Right lobe of liver (tissue), 6 donors: ENCODE measurements around the gene CELSR1. TPM values are rescaled to one million over a fixed set of nuclear protein-coding genes. Genes with fewer than 3 reads are reported as not detected.

Experiments
- ATAC-seq, 4 donors: fragments of 200-7000 bp; cut with Tn5 transposase; one replicate each; pipeline ENCODE4 v1.9.1; 2020; ENCODE audit warnings: mild to moderate bottlenecking in 4 of 4, moderate library complexity in 4 of 4
- DNase-seq, 3 donors: peaks; one replicate each; pipeline ENCODE4 v3.0.0-alpha.2; 2020
- H3K27ac ChIP-seq, 3 donors: fragments of 200-600 bp; one replicate each; pipeline ENCODE4 v1.8.0; 2022
- H3K27me3 ChIP-seq, 2 donors: fragments of 200-600 bp; one replicate each; pipeline ENCODE4 v1.8.0; 2022
- H3K36me3 ChIP-seq, 4 donors: fragments of 200-600 bp; sonication (generic) in 1 of 4; one replicate each; pipeline versions ENCODE4 v1.5.1 to v1.8.0; 2017 to 2022; ENCODE audit warnings: control low read depth in 1 of 4
- H3K4me1 ChIP-seq, 4 donors: fragments of 200-600 bp; sonication (generic) in 1 of 4; one replicate each; pipeline versions ENCODE4 v1.5.1 to v1.8.0; 2017 to 2022; ENCODE audit warnings: control low read depth in 1 of 4
- H3K4me3 ChIP-seq, 3 donors: fragments of 200-600 bp; one replicate each; pipeline ENCODE4 v1.8.0; 2022
- H3K9me3 ChIP-seq, 4 donors: fragments of 200-600 bp; sonication (generic) in 1 of 4; one replicate each; pipeline versions ENCODE4 v1.5.1 to v1.8.0; 2017 to 2022; ENCODE audit warnings: control low read depth in 1 of 4
- CTCF ChIP-seq, 4 donors: fragments of 200-600 bp in 3 of 4; fragments of 450-650 bp in 1 of 4; IDR thresholded peaks; one replicate each; pipeline versions ENCODE4 v1.5.1 to v1.8.0; 2016 to 2022; ENCODE audit warnings: antibody characterized with exemption in 4 of 4, mild to moderate bottlenecking in 2 of 4
- POLR2A ChIP-seq: fragments of 450-650 bp; IDR thresholded peaks from one replicate; pipeline ENCODE4 v1.6.1; 2017; ENCODE audit warnings: antibody characterized with exemption, mild to moderate bottlenecking
- WGBS: methylation state at CpG from one replicate; pipeline ENCODE4 v1.1.6; 2018; ENCODE audit warnings: low coverage, low lambda C conversion rate; ENCODE audit not compliant: insufficient coverage; ENCODE audit errors: missing lambda C conversion rate; 5-methylcytosine and 5-hydroxymethylcytosine counted together
- intact Hi-C, 2 donors: fragments of 100-400 bp; cut with DNase I; formaldehyde crosslinking; loops; one replicate each; pipeline versions ENCODE4 v1.11.2 to v1.14.1; 2022
- total RNA-seq, 6 experiments: library from RNA; depleted of rRNA in 2 of 6; stranded (reverse); fragments of >200 nt in 2 of 6; fragmentation: NEBNext Ultra II Directional in 3 of 6; extraction: Animal tissue kit (Norgen Biotek cat#: 25700) in 3 of 6; gene quantifications; one replicate each; pipeline versions ENCODE4 v1.1.0 to v1.2.4, GENCODE V29; 2016 to 2023
- donor health status: DM: no; HTN: yes; CAD: no.
- donor health status: DM: no; HTN: no; CAD: no.
- donor health status: DM: no; HTN: no; CAD: no.
- donor health status: DM: no; HTN: yes; CAD: no.
- donor health status: DM: no; HTN: yes; CAD: no.

The CELSR1 gene
- total RNA-seq, 6 experiments from 2014 or later: 2.9 to 8.2 (median 5.0) TPM

- TF ChIP-seq POLR2A: no peak
- TF ChIP-seq CTCF (IDR thresholded peaks at IDR 0.05): no peak
- intact Hi-C loops: loop anchor here in 1 of 2 donors (10.0 kb wide), 1 partner anchor 157 kb away; no protein-coding TSS in a partner anchor
- ATAC-seq (no peak), DNase-seq (no peak)
- no peak overlapping the region for H3K27ac ChIP-seq
- H3K9me3 ChIP-seq: no peaks in the 10 kb centered on the region
- H3K36me3 ChIP-seq: no peaks in the 10 kb centered on the region
- WGBS: 74% methylated on average over 3 of the region's 11 CpGs
- no peak overlapping the region for H3K4me3 ChIP-seq
- no peaks in the 10 kb centered on the region for H3K27me3 ChIP-seq
- H3K4me1 ChIP-seq: no peaks in the 10 kb centered on the region
Measured at GRCh38 chr22:46387748-46388147, 149.7 kb downstream of the CELSR1 start.

- Histone ChIP-seq H3K4me1 (no peaks in the 10 kb centered on the region), H3K4me3 (no peak overlapping the region), H3K27ac (no peak overlapping the region), H3K9me3 (no peaks in the 10 kb centered on the region), H3K27me3 (no peaks in the 10 kb centered on the region), H3K36me3 (no peaks in the 10 kb centered on the region)
- 100% methylated on average over 1 of the region's 27 CpGs for WGBS
- ATAC-seq (no peak), DNase-seq (no peak)
- TF ChIP-seq CTCF (IDR thresholded peaks at IDR 0.05) (no peak), POLR2A (no peak)
- intact Hi-C loops: loop anchor here in 1 of 2 donors (10.0 kb wide), 1 partner anchor 158 kb away; no protein-coding TSS in a partner anchor
Measured at GRCh38 chr22:46386312-46386711, 151.1 kb downstream of the CELSR1 start.

GRCh38 chr22:46382524-46382923 is 154.9 kb downstream of the CELSR1 start:
- no peak overlapping the region for H3K27ac ChIP-seq
- intact Hi-C loops: loop anchor here in 1 of 2 donors (10.0 kb wide), 1 partner anchor 162 kb away; no protein-coding TSS in a partner anchor
- peaks cover 0 to 28% (median 7%) of the 10 kb centered on the region in 4 donors for H3K4me1 ChIP-seq
- WGBS: 92% methylated on average over 15 of the region's 15 CpGs
- DNase-seq (no peak), ATAC-seq (no peak)
- no peak overlapping the region for H3K4me3 ChIP-seq
- H3K36me3 ChIP-seq: no peaks in the 10 kb centered on the region
- H3K27me3 ChIP-seq: no peaks in the 10 kb centered on the region
- H3K9me3 ChIP-seq: no peaks in the 10 kb centered on the region
- TF ChIP-seq CTCF (IDR thresholded peaks at IDR 0.05) (no peak), POLR2A (no peak)

GRCh38 chr22:46381731-46382130 is 155.7 kb downstream of the CELSR1 start:
- 75% methylated on average over 5 of the region's 27 CpGs for WGBS

More at GRCh38 chr22:46381731-46382130, 155.7 kb downstream of the CELSR1 start:
- H3K36me3 ChIP-seq: no peaks in the 10 kb centered on the region
- ATAC-seq (no peak), DNase-seq (peak in 1 of 3 donors; percentile 46)
- intact Hi-C loops: loop anchor here in 1 of 2 donors (10.0 kb wide), 1 partner anchor 163 kb away; no protein-coding TSS in a partner anchor
- H3K4me3 ChIP-seq: no peak overlapping the region
- H3K27me3 ChIP-seq: no peaks in the 10 kb centered on the region
- TF ChIP-seq POLR2A: no peak
- no peak for TF ChIP-seq CTCF (IDR thresholded peaks at IDR 0.05)
- H3K9me3 ChIP-seq: no peaks in the 10 kb centered on the region
- H3K27ac ChIP-seq: no peak overlapping the region
- H3K4me1 ChIP-seq: peaks cover 0 to 35% (median 11%) of the 10 kb centered on the region in 4 donors
